H1 (cell line): ENCODE results near the gene HRH4. TPM values are rescaled to one million over a fixed set of nuclear protein-coding genes. Genes with fewer than 3 reads are reported as not detected.

Experiments used
- CTCF ChIA-PET: fragments of 300-600 bp; sonication (Branson Sonifier 250); formaldehyde crosslinking; loops from one replicate; lab custom pipeline; 2021; ENCODE audit not compliant: partially characterized antibody; lab: Charles Lee
- POLR2A ChIA-PET: fragments of 300-600 bp; sonication (Branson Sonifier 250); formaldehyde crosslinking; loops from one replicate; lab custom pipeline; 2021; ENCODE audit warnings: inconsistent platforms; ENCODE audit not compliant: partially characterized antibody; lab: Charles Lee
- DNase-seq, 2 experiments: peaks; one replicate each; pipeline versions ENCODE4 v3.0.0 to v3.0.0-alpha.2; 2010 to 2022; ENCODE audit warnings: low spot score in 2 of 2, low read depth in 1 of 2, mixed read lengths in 1 of 2
- FAIRE-seq: peaks from 2 replicates; lab custom pipeline; 2011; peaks lifted over from hg19 to GRCh38; lab: Jason Lieb, UNC
- H2AFZ ChIP-seq: 2 replicates; pipeline ENCODE4 v1.8.1; 2012; ENCODE audit warnings: low read length, inconsistent platforms
- H2AK5ac ChIP-seq: 2 replicates; pipeline ENCODE4 v1.6.1; 2013; ENCODE audit warnings: low read depth, low read length
- H2BK120ac ChIP-seq: replicated peaks from 2 replicates; pipeline ENCODE3; 2013; ENCODE audit warnings: low read depth, low read length, inconsistent platforms
- H2BK12ac ChIP-seq: 2 replicates; pipeline ENCODE4 v1.6.1; 2013; ENCODE audit warnings: low read depth, low read length
- H2BK15ac ChIP-seq: 2 replicates; pipeline ENCODE4 v1.6.1; 2013; ENCODE audit warnings: low read length
- H2BK20ac ChIP-seq: 2 replicates; pipeline ENCODE4 v1.6.1; 2013; ENCODE audit warnings: low read length
- H2BK5ac ChIP-seq: 2 replicates; pipeline ENCODE4 v1.6.1; 2013; ENCODE audit warnings: low read depth, low read length
- H3K14ac ChIP-seq: 2 replicates; pipeline ENCODE4 v1.6.1; 2013; ENCODE audit warnings: inconsistent platforms; ENCODE audit not compliant: insufficient read length
- H3K18ac ChIP-seq: 2 replicates; pipeline ENCODE4 v1.6.1; 2013; ENCODE audit warnings: low read length; ENCODE audit errors: extremely low read depth
- H3K23ac ChIP-seq: 2 replicates; pipeline ENCODE4 v1.6.1; 2013; ENCODE audit warnings: inconsistent platforms; ENCODE audit not compliant: insufficient read length
- H3K23me2 ChIP-seq: 2 replicates; pipeline ENCODE4 v1.6.1; 2013; ENCODE audit warnings: low read depth, low read length
- H3K27ac ChIP-seq: 2 replicates; pipeline ENCODE4 v1.6.1; 2011; ENCODE audit warnings: low read depth, low read length, inconsistent platforms
- H3K27me3 ChIP-seq, 4 experiments: replicated peaks in 1 of 4; 1 replicate in 1 of 4; 2 replicates in 3 of 4; pipeline versions ENCODE4 v1.6.1 to v1.8.1; 2011 to 2013; ENCODE audit warnings: low read length in 3 of 4, mild to moderate bottlenecking in 3 of 4, inconsistent platforms in 2 of 4, mixed read lengths in 2 of 4, moderate library complexity in 1 of 4; ENCODE audit not compliant: control insufficient read depth in 3 of 4, insufficient read depth in 3 of 4; ENCODE audit errors: extremely low read depth in 1 of 4
- H3K36me3 ChIP-seq, 4 experiments: 2 replicates each; pipeline versions ENCODE4 v1.6.1 to v1.8.1; 2011 to 2013; ENCODE audit warnings: mild to moderate bottlenecking in 4 of 4, low read length in 3 of 4, moderate library complexity in 2 of 4, control low read depth in 1 of 4, inconsistent platforms in 1 of 4; ENCODE audit not compliant: insufficient read depth in 4 of 4, control insufficient read depth in 2 of 4
- H3K4ac ChIP-seq: replicated peaks from 2 replicates; pipeline ENCODE3; 2013; ENCODE audit warnings: low read length, low read depth, mixed read lengths, inconsistent platforms; ENCODE audit not compliant: insufficient read length
- H3K4me1 ChIP-seq, 4 experiments: replicated peaks in 1 of 4; 1 replicate in 1 of 4; 2 replicates in 3 of 4; pipeline versions ENCODE4 v1.6.1 to v1.8.1; 2011 to 2013; ENCODE audit warnings: low read length in 3 of 4, inconsistent platforms in 2 of 4, mixed read lengths in 1 of 4; ENCODE audit not compliant: insufficient read depth in 4 of 4, control insufficient read depth in 3 of 4
- H3K4me2 ChIP-seq, 2 experiments: 2 replicates each; pipeline versions ENCODE4 v1.6.1 to v1.8.1; 2011 to 2013; ENCODE audit warnings: low read depth in 2 of 2, low read length in 2 of 2, control low read depth in 1 of 2, inconsistent platforms in 1 of 2, mild to moderate bottlenecking in 1 of 2; ENCODE audit not compliant: insufficient read depth in 1 of 2
- H3K4me3 ChIP-seq, 4 experiments: fragments of 200-600, 300-600 bp in 1 of 4; sonication (generic), shearing (Covaris generic), sonication (Bioruptor Twin) in 1 of 4; 2 replicates each; pipeline versions ENCODE4 v1.5.1 to v1.8.1; 2011 to 2016; ENCODE audit warnings: low read length in 4 of 4, low read depth in 3 of 4, control low read depth in 2 of 4, inconsistent platforms in 2 of 4, mild to moderate bottlenecking in 2 of 4, mixed read lengths in 1 of 4, moderate library complexity in 1 of 4; ENCODE audit not compliant: insufficient read depth in 2 of 4; ENCODE audit errors: extremely low read depth in 1 of 4
- H3K56ac ChIP-seq: replicated peaks from 2 replicates; pipeline ENCODE3; 2013; ENCODE audit warnings: low read depth, mild to moderate bottlenecking, mixed read lengths, low read length, inconsistent platforms; ENCODE audit not compliant: insufficient read length
- H3K79me1 ChIP-seq: 2 replicates; pipeline ENCODE4 v1.6.1; 2013; ENCODE audit warnings: low read depth, low read length, control low read depth
- H3K79me2 ChIP-seq, 2 experiments: 2 replicates each; pipeline versions ENCODE4 v1.6.1 to v1.8.1; 2012 to 2013; ENCODE audit warnings: low read length in 2 of 2, mild to moderate bottlenecking in 2 of 2, inconsistent platforms in 1 of 2; ENCODE audit not compliant: insufficient read depth in 2 of 2, control insufficient read depth in 1 of 2
- H3K9ac ChIP-seq, 4 experiments: replicated peaks in 1 of 4; 1 replicate in 1 of 4; 2 replicates in 3 of 4; pipeline versions ENCODE4 v1.6.1 to v1.8.1; 2011 to 2013; ENCODE audit warnings: low read depth in 3 of 4, low read length in 3 of 4, control low read depth in 2 of 4, mild to moderate bottlenecking in 2 of 4, moderate library complexity in 2 of 4, inconsistent platforms in 1 of 4; ENCODE audit errors: extremely low read depth in 1 of 4
- H3K9me3 ChIP-seq, 2 experiments: 2 replicates each; pipeline versions ENCODE4 v1.6.1 to v1.8.1; 2012 to 2013; ENCODE audit warnings: mild to moderate bottlenecking in 2 of 2, moderate library complexity in 2 of 2, control low read depth in 1 of 2, inconsistent platforms in 1 of 2, low read depth in 1 of 2, low read length in 1 of 2, mixed read lengths in 1 of 2; ENCODE audit not compliant: insufficient read depth in 2 of 2
- H4K20me1 ChIP-seq, 2 experiments: replicated peaks in 1 of 2; 2 replicates each; pipeline versions ENCODE3 to v1.8.1; 2011 to 2013; ENCODE audit warnings: inconsistent platforms in 2 of 2, low read length in 2 of 2, mild to moderate bottlenecking in 1 of 2; ENCODE audit not compliant: insufficient read depth in 2 of 2, control insufficient read depth in 1 of 2
- H4K5ac ChIP-seq: 2 replicates; pipeline ENCODE4 v1.6.1; 2013; ENCODE audit warnings: low read length, low read depth, mixed read lengths, inconsistent platforms; ENCODE audit not compliant: insufficient read length
- H4K8ac ChIP-seq: 2 replicates; pipeline ENCODE4 v1.8.0; 2013; ENCODE audit warnings: mild to moderate bottlenecking, moderate library complexity, low read length, inconsistent platforms; ENCODE audit not compliant: insufficient read depth; ENCODE audit errors: extremely low read depth
- H4K91ac ChIP-seq: replicated peaks from 2 replicates; pipeline ENCODE3; 2013; ENCODE audit warnings: low read length, mixed read lengths, inconsistent platforms; ENCODE audit not compliant: insufficient read length
- EGR1 ChIP-seq: IDR thresholded peaks from 2 replicates; pipeline ENCODE4 v1.6.1; 2011; ENCODE audit warnings: low read depth, low read length, borderline replicate concordance
- JUN ChIP-seq: IDR thresholded peaks from 2 replicates; pipeline ENCODE4 v1.6.1; 2011; ENCODE audit warnings: low read depth, mild to moderate bottlenecking, improper control_type of control experiment, low read length
- POU5F1 ChIP-seq: IDR thresholded peaks from 2 replicates; pipeline ENCODE4 v1.6.1; 2011; ENCODE audit warnings: low read depth, mild to moderate bottlenecking, low read length, moderate library complexity
- SIX5 ChIP-seq: IDR thresholded peaks from 2 replicates; pipeline ENCODE4 v1.6.1; 2011; ENCODE audit warnings: mild to moderate bottlenecking, low read depth, low read length
- SP1 ChIP-seq: IDR thresholded peaks from 2 replicates; pipeline ENCODE4 v1.6.1; 2011; ENCODE audit warnings: low read depth, low read length
- TCF12 ChIP-seq: IDR thresholded peaks from 2 replicates; pipeline ENCODE4 v1.6.1; 2011; ENCODE audit warnings: low read depth, mild to moderate bottlenecking, low read length
- WGBS, 2 experiments: shearing (Covaris generic) in 1 of 2; methylation state at CpG; one replicate each; pipeline versions ENCODE4 v1.1.6 to v1.1.7; 2013 to 2015; ENCODE audit warnings: low lambda C conversion rate in 2 of 2, mixed read lengths in 2 of 2, inconsistent platforms in 1 of 2, low coverage in 1 of 2, missing lambda C conversion rate in 1 of 2; ENCODE audit not compliant: insufficient replicate concordance in 2 of 2, insufficient coverage in 1 of 2, insufficient read length in 1 of 2; ENCODE audit errors: extremely low coverage in 1 of 2, missing lambda C conversion rate in 1 of 2; 5-methylcytosine and 5-hydroxymethylcytosine counted together
- polyA plus RNA-seq, 7 experiments: library from polyadenylated mRNA; depleted of rRNA in 3 of 7; stranded (reverse) in 5 of 7; unstranded in 2 of 7; fragments of >200 nt in 5 of 7; fragments of 200-250 nt in 2 of 7; gene quantifications; 1 replicate in 5 of 7; 2 replicates in 1 of 7; 4 replicates in 1 of 7; pipeline versions ENCODE4 v1.2.1 to v1.2.3, GENCODE V29; 2011 to 2013; ENCODE audit warnings: missing spikeins in 2 of 7, mixed read lengths in 2 of 7
- total RNA-seq: library from RNA; stranded (reverse); fragmentation: NEBNext Ultra II Directional; extraction: Animal tissue kit (Norgen Biotek cat#: 25700); gene quantifications from 2 replicates; pipeline ENCODE4 v1.2.1, GENCODE V29; 2021

The HRH4 gene
- total and polyA plus RNA-seq, 2 of the 8 experiments (the other 6 are each of a cell fraction or from before 2014, with no cell fraction given): 0.03 TPM; not detected in 1

DNA sequence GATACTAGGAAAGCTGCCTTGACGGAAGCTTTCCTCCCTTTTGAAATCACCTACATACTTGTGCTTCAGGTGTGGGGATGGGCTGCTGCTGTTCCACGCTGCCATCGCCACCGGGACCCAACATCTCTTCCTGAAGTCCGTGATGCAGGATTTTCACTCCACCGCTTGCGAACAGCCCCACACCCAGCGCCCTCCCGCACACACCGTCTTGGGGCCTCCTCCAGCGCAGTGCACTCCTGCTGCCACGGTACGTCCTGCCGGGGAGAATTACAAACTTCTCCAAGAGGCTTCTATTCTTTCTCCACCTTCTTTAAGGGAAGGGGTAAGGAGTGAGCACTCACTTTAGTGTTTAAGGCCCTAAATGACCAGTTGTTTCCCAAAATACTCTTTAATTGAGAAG, 58.2 kb downstream of the HRH4 start:
- H3K4me2 ChIP-seq: no peak overlapping the region
- H2BK5ac ChIP-seq: no peak overlapping the region
- no peak overlapping the region for H3K9ac ChIP-seq
- H2BK20ac ChIP-seq: no peak overlapping the region
- DNase-seq: no peak
- FAIRE-seq: no peak
- H3K79me1 ChIP-seq: no peaks in the 10 kb centered on the region
- CTCF ChIA-PET: interaction anchor here (0.9 to 5.3 kb wide), 5 partner anchors 14 to 208 kb away, joined by 3 to 62 read pairs (median 4); no protein-coding TSS in a partner anchor
- no peak overlapping the region; the same call in 1 of the 2 replicates for H2AFZ ChIP-seq
- no peaks in the 10 kb centered on the region for H3K23me2 ChIP-seq
- H3K27ac ChIP-seq: no peak overlapping the region
- no peak overlapping the region for H2BK120ac ChIP-seq
- no peak overlapping the region for H2BK15ac ChIP-seq
- no peak for TF ChIP-seq JUN
- no peak for TF ChIP-seq SIX5
- TF ChIP-seq TCF12: no peak
- TF ChIP-seq POU5F1: no peak
- no peak for TF ChIP-seq SP1
- TF ChIP-seq EGR1: no peak
- H2BK12ac ChIP-seq: no peak overlapping the region
- no peaks in the 10 kb centered on the region for H3K27me3 ChIP-seq
- no peak overlapping the region for H3K18ac ChIP-seq
- no peak overlapping the region for H4K91ac ChIP-seq
- H3K56ac ChIP-seq: no peak overlapping the region
- no peaks in the 10 kb centered on the region for H3K9me3 ChIP-seq
- no peaks in the 10 kb centered on the region for H3K79me2 ChIP-seq
- no peak overlapping the region for H3K14ac ChIP-seq
- H2AK5ac ChIP-seq: no peak overlapping the region
- H4K20me1 ChIP-seq: no peaks in the 10 kb centered on the region
- no peak overlapping the region for H3K4me3 ChIP-seq
- H3K4ac ChIP-seq: no peak overlapping the region
- no peaks in the 10 kb centered on the region for H3K36me3 ChIP-seq
- H4K8ac ChIP-seq: no peak overlapping the region
- POLR2A ChIA-PET: no interaction called here
- H4K5ac ChIP-seq: no peak overlapping the region
- no peak overlapping the region for H3K23ac ChIP-seq
- WGBS, 2 experiments: 90% methylated on average over 14 of the region's 14 CpGs; no CpG with 5 or more reads in 1 of the 2 experiments
- peaks cover 0 to 5% (median 0%) of the 10 kb centered on the region in 4 experiments; a peak in 1 of 7 replicates for H3K4me1 ChIP-seq
